Colonic mucosa (tissue), 4 donors: ENCODE data around the gene DGCR8. TPM values are rescaled to one million over a fixed set of nuclear protein-coding genes. Genes with fewer than 3 reads are reported as not detected.

Experiments used
- DNase-seq: peaks from one replicate; pipeline ENCODE4 v3.0.0-alpha.2; 2020
- H3K27ac ChIP-seq: fragments of 200-600 bp; one replicate; pipeline ENCODE4 v1.8.0; 2021
- H3K27me3 ChIP-seq: fragments of 200-600 bp; one replicate; pipeline ENCODE4 v1.8.0; 2021
- H3K36me3 ChIP-seq: fragments of 200-600 bp; one replicate; pipeline ENCODE4 v1.8.0; 2021
- H3K4me1 ChIP-seq: fragments of 200-600 bp; one replicate; pipeline ENCODE4 v1.8.0; 2021; ENCODE audit warnings: mild to moderate bottlenecking
- H3K4me3 ChIP-seq: fragments of 200-600 bp; one replicate; pipeline ENCODE4 v1.8.0; 2021
- H3K9ac ChIP-seq, 2 donors: one replicate each; pipeline ENCODE4 v1.7.0; 2013; ENCODE audit warnings: control low read depth in 2 of 2, low read depth in 2 of 2, low read length in 2 of 2
- H3K9me3 ChIP-seq: fragments of 200-600 bp; one replicate; pipeline ENCODE4 v1.8.0; 2021
- intact Hi-C: fragments of 100-400 bp; cut with DNase I; formaldehyde crosslinking; loops from one replicate; pipeline ENCODE4 v1.14.1; 2022
- total RNA-seq, 2 donors: library from RNA; stranded (reverse); fragmentation: NEBNext Ultra II Directional in 1 of 2; extraction: Animal tissue kit (Norgen Biotek cat#: 25700) in 1 of 2; gene quantifications; one replicate each; pipeline ENCODE4 v1.2.1, GENCODE V29; 2021
- TF ChIP-seq, protein P1 (sequence below): fragments of 200-600 bp; IDR thresholded peaks from one replicate; pipeline ENCODE4 v1.8.0; 2022; ENCODE audit warnings: antibody characterized with exemption, mild to moderate bottlenecking
- donor health status: healthy.
- donor health status: DM: no; HTN: no; CAD: no.
- donor health status: DM: no; HTN: no; CAD: no.

Gene DGCR8
- total RNA-seq, 2 donors from 2014 or later, result 21.1 to 52.7 TPM

DNA sequence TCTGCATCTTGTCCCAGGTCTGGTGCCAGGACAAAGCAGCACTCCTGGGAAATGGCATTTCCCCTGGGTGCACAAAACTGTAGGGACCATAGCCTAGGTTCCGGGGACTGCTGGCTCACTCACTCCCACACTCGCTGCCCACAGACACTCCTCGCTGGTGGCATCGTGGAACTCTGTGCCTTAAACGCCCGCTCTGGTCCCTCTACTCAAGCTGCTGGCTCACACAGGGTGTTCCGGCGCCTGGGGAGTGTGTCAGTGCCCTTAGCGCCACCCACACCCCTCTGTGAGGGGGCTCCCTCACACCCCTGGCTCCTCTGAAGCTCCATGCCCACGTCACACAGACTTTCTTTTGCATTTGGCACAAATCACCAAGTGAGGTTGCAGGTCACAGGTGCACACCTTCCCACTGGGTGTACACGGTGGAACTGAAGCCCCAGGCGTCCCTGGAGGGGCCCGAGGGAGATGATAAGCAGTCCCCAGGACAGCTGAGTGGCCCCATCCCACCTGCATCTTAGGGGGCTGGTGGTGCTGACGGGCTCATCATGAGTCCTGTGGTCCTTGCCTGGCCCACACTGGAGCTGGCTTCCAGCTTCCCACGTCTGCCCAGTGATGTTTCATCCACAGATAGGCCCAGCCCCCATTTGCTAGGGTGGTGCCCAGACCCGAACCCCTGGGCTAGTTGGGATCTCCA lies 23.2 kb upstream of the DGCR8 start:
- TF ChIP-seq, protein P1, sequence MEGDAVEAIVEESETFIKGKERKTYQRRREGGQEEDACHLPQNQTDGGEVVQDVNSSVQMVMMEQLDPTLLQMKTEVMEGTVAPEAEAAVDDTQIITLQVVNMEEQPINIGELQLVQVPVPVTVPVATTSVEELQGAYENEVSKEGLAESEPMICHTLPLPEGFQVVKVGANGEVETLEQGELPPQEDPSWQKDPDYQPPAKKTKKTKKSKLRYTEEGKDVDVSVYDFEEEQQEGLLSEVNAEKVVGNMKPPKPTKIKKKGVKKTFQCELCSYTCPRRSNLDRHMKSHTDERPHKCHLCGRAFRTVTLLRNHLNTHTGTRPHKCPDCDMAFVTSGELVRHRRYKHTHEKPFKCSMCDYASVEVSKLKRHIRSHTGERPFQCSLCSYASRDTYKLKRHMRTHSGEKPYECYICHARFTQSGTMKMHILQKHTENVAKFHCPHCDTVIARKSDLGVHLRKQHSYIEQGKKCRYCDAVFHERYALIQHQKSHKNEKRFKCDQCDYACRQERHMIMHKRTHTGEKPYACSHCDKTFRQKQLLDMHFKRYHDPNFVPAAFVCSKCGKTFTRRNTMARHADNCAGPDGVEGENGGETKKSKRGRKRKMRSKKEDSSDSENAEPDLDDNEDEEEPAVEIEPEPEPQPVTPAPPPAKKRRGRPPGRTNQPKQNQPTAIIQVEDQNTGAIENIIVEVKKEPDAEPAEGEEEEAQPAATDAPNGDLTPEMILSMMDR, result no peak
- Histone ChIP-seq H3K9ac (no peak overlapping the region), H3K4me1 (no peaks in the 10 kb centered on the region), H3K27me3 (no peaks in the 10 kb centered on the region), H3K4me3 (no peak overlapping the region), H3K36me3 (peaks cover 7% of the 10 kb centered on the region), H3K9me3 (no peaks in the 10 kb centered on the region), H3K27ac (no peak overlapping the region)
- DNase-seq, result no peak
- intact Hi-C loops, result no loop called here

DNA sequence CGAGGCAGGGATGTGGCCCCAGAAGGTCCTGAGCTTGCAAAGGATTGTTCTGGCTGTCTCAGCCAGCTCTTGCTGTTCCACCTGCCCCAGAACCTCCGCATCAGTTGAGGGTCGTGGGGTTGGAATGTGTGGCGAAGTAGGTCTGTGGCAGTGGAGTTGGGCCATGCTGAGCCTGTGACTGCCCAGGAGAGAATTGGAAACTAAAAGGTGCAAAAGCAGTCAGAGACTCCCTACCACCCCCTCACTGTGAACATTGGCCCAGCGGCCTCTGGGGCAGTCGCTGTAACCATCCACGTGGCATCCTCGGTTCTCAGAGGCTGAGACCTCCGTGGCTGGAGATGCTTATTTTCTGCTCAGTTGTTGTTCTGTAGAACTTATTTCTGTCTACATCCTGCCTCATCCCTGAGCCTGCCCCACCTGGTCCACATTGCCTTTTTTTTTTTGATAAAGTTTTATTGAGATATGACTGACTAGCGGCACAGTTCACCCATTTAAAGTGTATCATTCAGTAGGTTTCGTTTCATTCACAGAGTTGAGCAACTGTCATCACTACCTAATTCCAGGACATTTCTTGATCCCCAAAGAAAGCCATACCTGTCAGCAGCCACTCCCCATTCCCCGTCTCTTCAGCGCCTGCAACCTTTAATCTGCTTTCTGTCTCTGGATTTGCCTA lies 22.3 kb upstream of the DGCR8 start:
- intact Hi-C loops, result no loop called here
- H3K4me1 ChIP-seq, result no peaks in the 10 kb centered on the region
- no peak overlapping the region for H3K4me3 ChIP-seq
- no peak overlapping the region for H3K27ac ChIP-seq
- TF ChIP-seq, protein P1, result no peak
- H3K9ac ChIP-seq, result no peak overlapping the region
- no peak for DNase-seq
- no peaks in the 10 kb centered on the region for H3K27me3 ChIP-seq
- no peaks in the 10 kb centered on the region for H3K9me3 ChIP-seq
- peaks cover 7% of the 10 kb centered on the region for H3K36me3 ChIP-seq

DNA sequence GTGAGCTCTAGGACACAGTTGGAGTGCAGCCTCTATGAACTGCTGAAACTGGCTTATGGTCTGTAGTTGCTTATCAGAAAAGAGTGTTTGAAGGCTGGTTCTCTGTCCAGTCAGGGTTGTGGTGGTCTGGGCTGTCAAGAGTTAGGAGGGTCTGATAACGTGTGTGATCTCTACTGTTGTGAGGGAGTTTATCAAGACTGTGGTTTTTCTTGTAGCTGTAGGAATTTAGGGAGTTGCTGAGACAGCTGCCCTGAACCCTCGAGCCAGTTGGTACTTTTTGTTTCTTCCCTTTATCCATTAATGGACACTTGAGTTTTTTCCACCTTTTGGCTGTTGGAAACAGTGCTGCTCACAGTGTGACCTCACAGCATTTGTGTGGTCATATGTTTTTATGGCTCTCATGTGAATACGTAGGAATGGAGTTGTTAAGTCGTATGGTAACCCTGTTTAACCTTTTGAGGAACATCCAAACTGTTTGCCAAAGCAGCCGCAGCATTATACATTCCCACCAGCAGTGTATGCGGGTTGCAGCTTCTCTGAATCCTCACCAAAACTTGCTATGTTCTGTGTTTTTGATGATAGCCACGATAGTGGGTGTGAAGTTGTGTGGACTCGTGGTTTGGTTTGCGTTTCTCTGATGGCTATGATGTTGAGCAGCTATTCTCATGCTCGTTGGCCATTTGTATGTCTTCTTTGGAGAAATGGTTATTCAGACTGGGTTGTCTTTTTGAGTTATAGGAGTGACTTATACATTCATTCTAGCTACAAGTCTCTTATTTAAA lies 20.9 kb upstream of the DGCR8 start:
- intact Hi-C loops, result no loop called here
- Histone ChIP-seq H3K27me3 (no peaks in the 10 kb centered on the region), H3K4me3 (no peak overlapping the region), H3K27ac (no peak overlapping the region), H3K36me3 (no peaks in the 10 kb centered on the region), H3K9ac (no peak overlapping the region), H3K9me3 (no peaks in the 10 kb centered on the region), H3K4me1 (no peaks in the 10 kb centered on the region)
- TF ChIP-seq, protein P1, result no peak
- no peak for DNase-seq

DNA sequence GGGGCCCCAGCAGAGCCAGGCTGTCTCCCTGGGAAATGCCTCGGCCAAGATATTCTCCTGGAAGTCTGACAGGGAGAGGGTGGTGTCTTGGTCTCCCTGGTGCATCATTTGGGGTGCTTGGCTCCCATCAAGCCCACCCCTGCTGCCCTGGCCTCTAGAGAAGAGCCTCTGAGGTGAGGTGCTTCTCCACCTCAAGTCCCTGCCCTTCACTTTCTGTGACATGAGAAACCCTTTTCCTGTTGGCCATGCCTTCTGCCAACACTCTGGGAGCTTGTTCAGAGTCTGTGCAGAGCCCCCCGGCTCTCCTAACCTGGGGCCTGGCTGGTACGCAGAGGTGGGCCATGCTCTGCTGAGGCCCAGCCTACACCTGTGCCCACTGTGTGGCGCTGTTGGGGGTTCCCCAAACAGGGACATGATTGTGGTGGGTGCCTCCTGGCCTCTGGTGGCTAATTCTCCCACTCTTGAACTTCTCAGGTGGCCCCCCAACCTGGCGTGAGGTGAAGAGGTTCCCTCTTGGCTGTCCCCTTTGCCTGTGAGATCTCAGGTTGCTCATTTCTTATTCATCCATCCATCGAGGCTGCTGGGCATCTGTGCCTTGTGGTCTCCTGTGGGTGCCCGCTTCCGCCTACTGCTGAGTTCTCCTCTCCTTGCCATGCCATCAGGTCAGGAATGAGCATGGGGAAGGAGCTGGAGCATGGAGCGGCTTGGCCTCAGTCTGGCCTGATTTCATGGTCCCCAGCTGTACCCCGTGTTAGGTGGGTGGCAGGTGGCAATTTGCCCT lies 19.2 kb upstream of the DGCR8 start:
- Histone ChIP-seq H3K9me3 (no peaks in the 10 kb centered on the region), H3K36me3 (no peaks in the 10 kb centered on the region), H3K4me3 (no peak overlapping the region), H3K4me1 (no peaks in the 10 kb centered on the region), H3K27ac (no peak overlapping the region), H3K27me3 (no peaks in the 10 kb centered on the region), H3K9ac (no peak overlapping the region)
- DNase-seq, result no peak
- intact Hi-C loops, result no loop called here
- TF ChIP-seq, protein P1, result no peak

DNA sequence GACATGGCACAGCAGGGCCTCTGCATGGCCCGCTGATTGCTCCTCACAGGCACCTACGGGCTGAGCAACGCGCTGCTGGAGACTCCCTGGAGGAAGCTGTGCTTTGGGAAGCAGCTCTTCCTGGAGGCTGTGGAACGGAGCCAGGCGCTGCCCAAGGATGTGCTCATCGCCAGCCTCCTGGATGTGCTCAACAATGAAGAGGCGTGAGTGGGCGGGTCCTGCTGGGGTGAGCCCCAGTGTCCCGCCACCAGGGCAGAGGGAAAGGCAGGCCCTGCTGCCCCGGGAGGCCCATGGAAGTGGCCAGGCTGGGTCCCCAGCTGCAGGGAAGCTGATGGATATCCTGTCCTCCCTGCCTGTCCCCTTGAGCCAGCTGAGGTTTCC lies 18.6 kb upstream of the DGCR8 start:
- H3K9ac ChIP-seq, result no peak overlapping the region
- H3K27me3 ChIP-seq, result no peaks in the 10 kb centered on the region
- TF ChIP-seq, protein P1, result no peak
- H3K27ac ChIP-seq, result no peak overlapping the region
- H3K36me3 ChIP-seq, result no peaks in the 10 kb centered on the region
- no peaks in the 10 kb centered on the region for H3K9me3 ChIP-seq
- no peak overlapping the region for H3K4me3 ChIP-seq
- intact Hi-C loops, result no loop called here
- DNase-seq, result no peak
- no peaks in the 10 kb centered on the region for H3K4me1 ChIP-seq
